Retinal pigment epithelial cell (primary cell): ENCODE results near the gene PEDS1.

ENCODE experiments used
- DNase-seq: peaks from one replicate; pipeline ENCODE4 v3.0.0-alpha.2; 2010; ENCODE audit warnings: low read depth
- H3K4me3 ChIP-seq: 2 replicates; pipeline ENCODE4 v1.5.1; 2011; ENCODE audit warnings: mild to moderate bottlenecking, low read length, control low read depth, moderate library complexity
- TF ChIP-seq, protein P1 (sequence below): conservative IDR thresholded peaks from 2 replicates; pipeline ENCODE4 v1.5.1; 2011; ENCODE audit warnings: low read depth, low read length, control low read depth, inconsistent platforms

Gene PEDS1

DNA sequence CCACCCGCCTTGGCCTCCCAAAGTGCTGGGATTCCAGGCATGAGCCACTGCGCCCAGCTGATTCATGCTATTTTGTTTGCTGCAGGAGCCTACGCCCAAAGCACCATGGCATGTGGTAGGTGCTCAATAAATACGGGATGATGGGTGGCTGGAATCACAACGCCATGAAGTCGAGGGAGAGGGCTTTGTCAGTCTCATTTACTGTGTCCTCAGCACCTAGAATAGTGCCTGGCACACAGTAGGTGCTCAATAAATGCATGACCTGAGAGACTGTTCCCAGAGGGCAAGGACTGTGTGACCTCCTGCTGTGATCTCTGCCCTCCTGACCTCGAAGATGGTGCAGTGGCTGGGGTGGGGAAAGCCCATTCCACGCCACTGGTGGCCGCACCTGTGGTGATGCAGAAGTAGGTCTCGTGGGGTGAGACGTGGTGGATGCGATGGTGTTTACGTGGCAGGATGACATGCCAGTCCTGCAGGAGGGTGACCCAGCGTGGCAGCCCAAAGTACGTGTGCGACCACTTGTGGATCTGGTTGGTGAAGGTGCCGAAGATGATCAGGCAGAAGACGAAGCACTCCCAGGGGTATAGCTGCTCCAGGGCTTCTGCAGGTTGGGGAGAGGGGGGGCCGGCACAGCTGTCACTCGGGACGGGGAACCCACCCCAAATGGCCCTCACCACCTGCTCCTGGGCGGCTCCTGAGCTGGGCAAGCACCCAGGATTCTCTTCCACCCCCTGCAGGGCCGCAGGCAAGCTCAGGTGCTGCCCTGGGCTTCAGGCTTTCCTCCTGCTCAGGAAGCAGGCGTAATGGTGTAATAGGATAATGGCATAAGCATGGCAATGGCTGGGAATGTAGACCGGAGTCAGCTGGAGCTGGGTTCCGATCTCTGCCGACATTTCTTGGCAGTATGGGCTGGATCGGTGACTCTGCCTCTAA, 25.7 kb downstream of the PEDS1 start:
- no peak overlapping the region for H3K4me3 ChIP-seq
- TF ChIP-seq, protein P1, sequence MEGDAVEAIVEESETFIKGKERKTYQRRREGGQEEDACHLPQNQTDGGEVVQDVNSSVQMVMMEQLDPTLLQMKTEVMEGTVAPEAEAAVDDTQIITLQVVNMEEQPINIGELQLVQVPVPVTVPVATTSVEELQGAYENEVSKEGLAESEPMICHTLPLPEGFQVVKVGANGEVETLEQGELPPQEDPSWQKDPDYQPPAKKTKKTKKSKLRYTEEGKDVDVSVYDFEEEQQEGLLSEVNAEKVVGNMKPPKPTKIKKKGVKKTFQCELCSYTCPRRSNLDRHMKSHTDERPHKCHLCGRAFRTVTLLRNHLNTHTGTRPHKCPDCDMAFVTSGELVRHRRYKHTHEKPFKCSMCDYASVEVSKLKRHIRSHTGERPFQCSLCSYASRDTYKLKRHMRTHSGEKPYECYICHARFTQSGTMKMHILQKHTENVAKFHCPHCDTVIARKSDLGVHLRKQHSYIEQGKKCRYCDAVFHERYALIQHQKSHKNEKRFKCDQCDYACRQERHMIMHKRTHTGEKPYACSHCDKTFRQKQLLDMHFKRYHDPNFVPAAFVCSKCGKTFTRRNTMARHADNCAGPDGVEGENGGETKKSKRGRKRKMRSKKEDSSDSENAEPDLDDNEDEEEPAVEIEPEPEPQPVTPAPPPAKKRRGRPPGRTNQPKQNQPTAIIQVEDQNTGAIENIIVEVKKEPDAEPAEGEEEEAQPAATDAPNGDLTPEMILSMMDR = no peak
- DNase-seq = no peak

DNA sequence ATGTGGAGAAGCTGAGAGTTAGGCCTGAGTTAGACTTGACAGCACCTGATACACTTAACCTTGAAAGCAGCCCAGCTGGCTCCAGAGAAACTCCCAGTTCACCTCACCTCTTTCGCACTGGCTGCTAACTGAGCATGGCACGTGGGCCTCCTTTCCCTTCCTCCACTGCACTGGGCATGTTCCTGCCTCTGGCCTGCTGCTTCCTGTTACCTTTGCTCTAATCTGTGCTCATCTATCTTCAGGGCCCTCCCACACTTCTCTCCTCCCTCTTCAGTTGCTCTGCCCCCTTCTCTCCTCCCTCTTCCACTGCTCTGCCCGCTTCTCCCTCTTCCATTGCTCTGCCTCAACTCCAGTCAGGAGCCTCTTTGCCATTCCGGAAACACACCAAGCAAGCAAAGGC, 26.9 kb downstream of the PEDS1 start:
- DNase-seq = no peak
- TF ChIP-seq, protein P1 = no peak
- no peak overlapping the region for H3K4me3 ChIP-seq

DNA sequence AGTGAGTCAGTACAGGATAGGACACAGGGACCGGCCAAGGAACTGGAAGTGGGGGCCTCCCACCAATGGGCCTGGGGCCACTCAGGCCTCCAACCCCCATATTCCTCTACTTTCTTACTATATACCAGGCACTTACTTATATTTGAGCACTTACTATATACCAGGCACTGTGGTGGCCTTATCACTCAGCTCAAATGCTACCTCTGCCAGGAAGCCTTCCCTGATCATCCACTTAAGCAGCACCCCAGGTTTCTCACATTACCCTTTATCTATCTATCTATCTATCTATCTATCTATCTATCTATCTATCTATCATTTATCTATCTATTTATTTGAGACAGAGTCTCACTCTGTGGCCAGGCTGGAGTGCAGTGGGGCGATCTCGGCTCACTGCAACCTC, 28.2 kb downstream of the PEDS1 start:
- TF ChIP-seq, protein P1 = no peak

DNA sequence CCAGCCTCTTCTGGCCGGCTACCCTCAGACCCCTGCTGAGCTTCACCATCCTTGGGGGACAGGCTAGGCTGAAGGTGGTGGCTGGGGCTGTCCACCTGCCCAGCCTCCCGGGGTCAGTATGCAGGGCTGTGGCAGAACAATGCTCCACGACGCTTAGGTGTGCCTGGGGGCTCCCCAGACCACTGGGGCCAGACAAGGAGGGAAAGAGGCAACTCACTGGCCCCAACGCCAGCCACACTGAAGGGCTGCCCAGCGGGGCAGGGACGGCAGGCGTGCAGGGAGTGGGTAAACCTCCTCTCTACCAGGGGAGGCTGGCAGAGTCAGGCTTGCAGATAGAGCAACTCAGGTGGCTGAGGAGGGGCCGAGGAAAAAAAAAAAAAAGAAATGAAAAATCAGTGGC, 29.0 kb downstream of the PEDS1 start:
- H3K4me3 ChIP-seq = no peak overlapping the region
- no peak for DNase-seq

More for the DNA sequence above, 28.2 kb downstream of the PEDS1 start:
- no peak for DNase-seq
- no peak overlapping the region for H3K4me3 ChIP-seq

DNA sequence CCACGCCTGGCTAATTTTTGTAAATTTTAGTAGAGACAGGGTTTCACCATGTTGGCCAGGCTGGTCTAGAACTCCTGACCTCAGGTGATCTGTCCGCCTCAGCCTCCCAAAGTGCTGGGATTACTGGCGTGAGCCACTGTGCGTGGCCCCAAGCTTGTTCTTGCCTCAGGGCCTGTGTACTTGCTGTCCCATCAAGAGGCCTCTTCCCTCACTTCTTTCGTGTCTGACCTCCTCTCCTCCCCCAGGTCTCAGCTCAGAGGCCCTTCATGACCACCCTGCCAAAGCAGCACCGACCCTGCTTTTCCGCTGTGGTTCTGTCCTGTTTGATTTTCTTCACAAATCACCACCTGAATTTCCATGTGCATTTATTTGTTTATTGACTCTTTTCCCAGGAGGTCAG, 30.1 kb downstream of the PEDS1 start:
- no peak for DNase-seq
- H3K4me3 ChIP-seq = no peak overlapping the region
- TF ChIP-seq, protein P1 = no peak

More for the DNA sequence above, 29.0 kb downstream of the PEDS1 start:
- TF ChIP-seq, protein P1 = no peak

DNA sequence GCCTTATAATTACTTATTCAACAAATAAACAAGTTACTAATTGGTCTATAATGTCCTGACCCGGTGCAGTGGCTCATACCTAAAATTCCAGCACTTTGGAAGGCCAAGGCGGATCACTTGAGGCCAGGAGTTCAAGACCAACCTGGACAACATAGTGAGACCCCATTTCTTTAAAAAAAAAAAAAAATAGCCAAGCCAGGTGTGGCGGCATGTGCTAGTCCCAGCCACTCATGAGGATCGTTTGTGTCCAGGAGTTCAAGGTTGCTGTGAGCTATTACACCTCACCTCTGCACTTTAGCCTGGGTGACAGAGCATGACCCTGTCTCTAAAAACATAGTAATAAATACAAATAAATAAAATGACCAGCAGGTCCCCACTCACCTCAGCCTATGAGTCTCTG, 30.8 kb downstream of the PEDS1 start:
- TF ChIP-seq, protein P1 = no peak
- H3K4me3 ChIP-seq = no peak overlapping the region
- no peak for DNase-seq

DNA sequence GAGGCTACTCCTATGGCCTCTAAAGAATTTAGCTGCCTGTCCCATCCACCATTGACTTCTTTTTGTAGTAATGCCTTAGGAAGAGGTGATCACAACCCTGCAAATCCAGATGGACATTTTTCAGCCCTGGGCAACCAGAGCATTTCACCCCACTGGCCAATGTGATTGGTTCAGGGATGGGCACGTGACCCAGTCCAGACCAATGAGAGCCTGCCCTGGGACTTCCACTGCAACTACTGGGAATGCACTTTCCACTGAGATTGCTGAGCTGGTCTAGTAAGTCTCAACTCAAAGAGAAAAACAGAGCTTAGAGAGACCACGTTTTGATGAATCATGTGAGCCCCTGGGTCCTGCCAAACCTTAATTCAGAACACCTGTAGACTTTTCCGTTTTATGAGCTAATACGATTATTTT, 31.7 kb downstream of the PEDS1 start:
- no peak overlapping the region for H3K4me3 ChIP-seq
- TF ChIP-seq, protein P1 = no peak
- DNase-seq = no peak
